ENCODE data around the gene INPP4B.

INPP4B gene

GRCh38 chr4:142447009-142447408, 399.1 kb downstream of the INPP4B start:
- DNase-seq (ENCODE audit: low spot score), result no peak
- Histone ChIP-seq H3K4me3 (no peak overlapping the region), H3K27ac (no peak overlapping the region)
- TF ChIP-seq, protein P1, sequence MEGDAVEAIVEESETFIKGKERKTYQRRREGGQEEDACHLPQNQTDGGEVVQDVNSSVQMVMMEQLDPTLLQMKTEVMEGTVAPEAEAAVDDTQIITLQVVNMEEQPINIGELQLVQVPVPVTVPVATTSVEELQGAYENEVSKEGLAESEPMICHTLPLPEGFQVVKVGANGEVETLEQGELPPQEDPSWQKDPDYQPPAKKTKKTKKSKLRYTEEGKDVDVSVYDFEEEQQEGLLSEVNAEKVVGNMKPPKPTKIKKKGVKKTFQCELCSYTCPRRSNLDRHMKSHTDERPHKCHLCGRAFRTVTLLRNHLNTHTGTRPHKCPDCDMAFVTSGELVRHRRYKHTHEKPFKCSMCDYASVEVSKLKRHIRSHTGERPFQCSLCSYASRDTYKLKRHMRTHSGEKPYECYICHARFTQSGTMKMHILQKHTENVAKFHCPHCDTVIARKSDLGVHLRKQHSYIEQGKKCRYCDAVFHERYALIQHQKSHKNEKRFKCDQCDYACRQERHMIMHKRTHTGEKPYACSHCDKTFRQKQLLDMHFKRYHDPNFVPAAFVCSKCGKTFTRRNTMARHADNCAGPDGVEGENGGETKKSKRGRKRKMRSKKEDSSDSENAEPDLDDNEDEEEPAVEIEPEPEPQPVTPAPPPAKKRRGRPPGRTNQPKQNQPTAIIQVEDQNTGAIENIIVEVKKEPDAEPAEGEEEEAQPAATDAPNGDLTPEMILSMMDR (IDR thresholded peaks at IDR 0.05), result no peak

- no peak for DNase-seq (ENCODE audit: low spot score)
- Histone ChIP-seq H3K4me3 (no peak overlapping the region), H3K27ac (no peak overlapping the region)
- TF ChIP-seq, protein P1 (IDR thresholded peaks at IDR 0.05), result no peak
Measured at GRCh38 chr4:142443469-142443868, 402.6 kb downstream of the INPP4B start.

- H3K4me3 ChIP-seq, result no peak overlapping the region
Measured at GRCh38 chr4:142440093-142440492, 406.0 kb downstream of the INPP4B start.

GRCh38 chr4:142435599-142436235, 410.4 kb downstream of the INPP4B start:
- TF ChIP-seq, protein P1 (IDR thresholded peaks at IDR 0.05), result no peak
- DNase-seq (ENCODE audit: low spot score), result no peak
- no peak overlapping the region for H3K4me3 ChIP-seq
- no peak overlapping the region for H3K27ac ChIP-seq

More at GRCh38 chr4:142440093-142440492, 406.0 kb downstream of the INPP4B start:
- DNase-seq (ENCODE audit: low spot score), result no peak
- no peak overlapping the region for H3K27ac ChIP-seq
- TF ChIP-seq, protein P1 (IDR thresholded peaks at IDR 0.05), result no peak

- Histone ChIP-seq H3K27ac (no peak overlapping the region), H3K4me3 (no peak overlapping the region)
- TF ChIP-seq, protein P1 (IDR thresholded peaks at IDR 0.05), result no peak
- no peak for DNase-seq (ENCODE audit: low spot score)
Measured at GRCh38 chr4:142434519-142435224, 411.4 kb downstream of the INPP4B start.

DNA sequence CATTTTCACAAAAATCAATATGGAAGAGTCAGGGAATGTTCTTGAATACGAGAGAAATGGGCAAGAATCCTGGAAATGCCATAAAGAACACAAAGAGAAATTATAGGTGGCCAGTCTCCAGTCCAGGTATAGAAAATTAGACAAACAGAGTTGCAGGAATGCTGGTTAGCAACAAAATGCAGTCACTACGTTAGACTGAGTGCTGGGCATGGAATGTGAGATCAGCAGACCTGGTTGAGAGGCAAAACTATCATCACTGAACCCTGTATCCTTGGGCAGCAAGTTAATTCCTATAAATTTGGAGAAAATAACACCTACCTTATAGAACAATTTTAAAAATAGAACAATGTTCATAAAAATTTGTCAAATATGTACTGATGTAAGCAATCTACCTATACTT, 417.4 kb downstream of the INPP4B start:
- TF ChIP-seq, protein P1 (IDR thresholded peaks at IDR 0.05), result no peak
- Histone ChIP-seq H3K4me3 (no peak overlapping the region), H3K27ac (no peak overlapping the region)
- no peak for DNase-seq (ENCODE audit: low spot score)

- DNase-seq (ENCODE audit: low spot score), result no peak
- TF ChIP-seq, protein P1 (IDR thresholded peaks at IDR 0.05), result no peak
- no peak overlapping the region for H3K27ac ChIP-seq
- H3K4me3 ChIP-seq, result no peak overlapping the region
Measured at GRCh38 chr4:142427456-142427855, 418.6 kb downstream of the INPP4B start.

Data from coronary artery (tissue), 2 donors.